ENCODE data around the gene TRPT1. TPM values are rescaled to one million over a fixed set of nuclear protein-coding genes. Genes with fewer than 3 reads are reported as not detected.

Gene TRPT1
- total and polyA plus RNA-seq, 12 donors = 17.9 to 205 (median 59.6) TPM

GRCh38 chr11:64209563-64209843 lies 16.5 kb downstream of the TRPT1 start:
- DNase-seq = no peak
- H3K9me3 ChIP-seq (replicated peaks in 1 of 3) = no peaks in the 10 kb centered on the region
- no peak overlapping the region for H3K27ac ChIP-seq
- no peak for TF ChIP-seq CTCF (IDR thresholded peaks at IDR 0.05)
- TF ChIP-seq POLR2A (IDR thresholded peaks at IDR 0.05) = no peak
- H3K36me3 ChIP-seq (replicated peaks in 1 of 2) = no peaks in the 10 kb centered on the region
- no peak overlapping the region for H3K4me3 ChIP-seq
- H3K4me1 ChIP-seq (replicated peaks in 1 of 2) = peaks cover 2 to 19% of the 10 kb centered on the region in 2 donors
- no peaks in the 10 kb centered on the region for H3K27me3 ChIP-seq
- intact Hi-C loops (cut with DNase I) = loop anchor here in 1 of 2 donors (5.0 kb wide), 1 partner anchor 88 kb away; no protein-coding TSS in a partner anchor
- WGBS, 4 donors = 86 to 91% (median 88%) methylated on average over 8 of the region's 8 CpGs

- Histone ChIP-seq H3K4me1 (replicated peaks in 1 of 2) (peaks cover 8 to 24% of the 10 kb centered on the region in 2 donors), H3K27ac (peak overlapping the region in 2 of 5 donors; percentile 82 to 88), H3K27me3 (no peaks in the 10 kb centered on the region), H3K4me3 (no peak overlapping the region), H3K9me3 (replicated peaks in 1 of 3) (no peaks in the 10 kb centered on the region), H3K36me3 (replicated peaks in 1 of 2) (peaks cover 0 to 3% of the 10 kb centered on the region in 2 donors)
- peak in 1 of 7 donors; percentile 12 for DNase-seq
- WGBS, 4 donors = 81 to 87% (median 83%) methylated on average over 16 to 18 of the region's 18 CpGs
- no peak for TF ChIP-seq POLR2A (IDR thresholded peaks at IDR 0.05)
- TF ChIP-seq CTCF (IDR thresholded peaks at IDR 0.05) = no peak
- intact Hi-C loops (cut with DNase I) = loop anchor here in 1 of 2 donors (5.0 kb wide), 1 partner anchor 88 kb away; no protein-coding TSS in a partner anchor
These were observed 17.0 kb downstream of the TRPT1 start for GRCh38 chr11:64208796-64209562.

- Histone ChIP-seq H3K9me3 (replicated peaks in 1 of 3) (no peaks in the 10 kb centered on the region), H3K4me1 (replicated peaks in 1 of 2) (peaks cover 8 to 24% of the 10 kb centered on the region in 2 donors), H3K36me3 (replicated peaks in 1 of 2) (peaks cover 0 to 10% of the 10 kb centered on the region in 2 donors), H3K27ac (peak overlapping the region in 4 of 5 donors; percentile 67 to 88 (median 80)), H3K27me3 (no peaks in the 10 kb centered on the region), H3K4me3 (peak overlapping the region in 1 of 4 donors; percentile 48)
- TF ChIP-seq POLR2A (IDR thresholded peaks at IDR 0.05) (no peak), CTCF (IDR thresholded peaks at IDR 0.05) (no peak)
- DNase-seq = peak in 1 of 7 donors; percentile 12
- intact Hi-C loops (cut with DNase I) = loop anchor here in 1 of 2 donors (5.0 kb wide), 1 partner anchor 89 kb away; no protein-coding TSS in a partner anchor
- 74 to 86% (median 79%) methylated on average over 15 to 23 of the region's 23 CpGs for WGBS, 4 donors
These were observed 17.7 kb downstream of the TRPT1 start for GRCh38 chr11:64208086-64208795.
